Measurements from ENCODE around the gene CNIH1.
"Not testable (repeated sequence)": the region's sequence is repeated elsewhere in the genome, so short reads cannot be mapped to it uniquely, and the experiment has no call there.

Gene CNIH1

GRCh38 chr14:54425537-54426274, 15.5 kb downstream of the CNIH1 start:
- no peak for DNase-seq

GRCh38 chr14:54425068-54425467, 16.1 kb downstream of the CNIH1 start:
- DNase-seq, result no peak

GRCh38 chr14:54424479-54424901, 16.7 kb downstream of the CNIH1 start:
- DNase-seq, result no peak

DNA sequence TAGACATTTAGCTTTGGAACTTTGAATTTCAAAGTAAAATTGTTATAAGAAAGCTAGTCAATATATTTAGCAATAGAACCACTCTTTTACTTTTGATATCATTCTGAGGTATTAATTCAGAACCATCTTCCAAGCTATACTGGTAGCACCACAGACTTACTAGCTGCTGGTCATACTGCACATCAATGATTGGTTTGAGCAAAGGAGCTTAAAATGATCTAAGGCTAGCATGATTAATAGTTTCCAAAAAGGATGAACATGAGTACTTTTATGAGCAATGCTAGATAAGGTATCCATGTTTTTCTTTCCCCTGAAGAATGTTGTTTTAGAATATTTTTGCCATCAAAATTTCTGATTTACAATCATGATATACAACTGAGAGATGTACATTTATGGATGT, 17.2 kb downstream of the CNIH1 start:
- no peak for DNase-seq

- no peak for DNase-seq
Measured at GRCh38 chr14:54420478-54421142, 20.6 kb downstream of the CNIH1 start.

DNA sequence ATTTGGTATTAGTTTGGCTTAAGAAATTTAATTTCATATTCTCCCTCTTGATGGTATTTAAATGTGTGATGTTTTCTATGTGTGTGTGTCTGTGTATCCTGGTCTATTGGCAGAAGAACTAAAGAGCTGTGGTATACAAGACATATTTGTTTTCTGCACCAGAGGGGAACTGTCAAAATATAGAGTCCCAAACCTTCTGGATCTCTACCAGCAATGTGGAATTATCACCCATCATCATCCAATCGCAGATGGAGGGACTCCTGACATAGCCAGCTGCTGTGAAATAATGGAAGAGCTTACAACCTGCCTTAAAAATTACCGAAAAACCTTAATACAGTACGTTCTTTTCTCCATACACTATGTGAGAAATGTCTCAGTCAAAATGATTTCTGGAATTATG, 29.8 kb downstream of the CNIH1 start:
- no peak for DNase-seq

GRCh38 chr14:54410215-54410614, 31.0 kb downstream of the CNIH1 start:
- no peak for DNase-seq

DNA sequence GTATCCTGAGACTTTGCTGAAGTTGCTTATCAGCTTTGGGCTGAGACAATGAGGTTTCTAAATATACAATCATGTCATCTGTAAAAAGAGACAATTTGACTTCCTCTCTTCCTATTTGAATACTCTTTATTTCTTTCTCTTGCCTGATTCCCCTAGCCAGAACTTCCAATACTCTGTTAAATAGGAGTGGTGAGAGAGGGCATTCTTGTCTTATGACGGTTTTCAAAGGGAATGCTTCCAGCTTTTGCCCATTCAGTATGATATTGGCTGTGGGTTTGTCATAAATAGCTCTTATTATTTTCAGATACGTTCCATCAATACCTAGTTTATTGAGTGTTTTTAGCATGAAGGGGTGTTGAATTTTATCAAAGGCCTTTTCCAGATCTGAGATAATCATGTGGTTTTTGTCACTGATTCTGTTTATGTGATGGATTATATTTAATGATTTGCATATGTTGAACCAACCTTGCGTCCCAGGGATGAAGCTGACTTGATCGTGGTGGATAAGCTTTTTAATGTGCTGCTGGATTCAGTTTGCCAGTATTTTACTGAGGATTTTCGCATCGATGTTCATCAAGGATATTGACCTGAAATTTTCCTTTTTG, 37.7 kb downstream of the CNIH1 start:
- DNase-seq, result not testable (repeated sequence)

DNA sequence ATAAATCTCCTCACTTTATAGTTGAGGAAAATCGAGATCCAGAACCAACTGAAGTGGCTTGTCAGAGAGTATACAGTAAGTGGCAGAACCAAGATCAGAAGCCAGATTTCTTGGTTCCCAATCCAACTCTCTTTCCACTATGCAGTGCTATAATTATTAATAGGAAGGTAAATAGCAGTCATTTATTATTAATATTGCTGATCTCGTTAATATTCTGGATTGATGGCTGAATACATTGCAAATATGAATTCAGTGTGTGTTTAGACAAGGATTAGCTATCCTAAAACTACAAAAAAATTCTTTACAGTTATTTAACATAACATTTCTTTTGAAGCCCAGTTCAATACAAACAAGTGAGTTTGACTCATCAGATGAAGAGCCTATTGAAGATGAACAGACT, 41.6 kb downstream of the CNIH1 start:
- no peak for DNase-seq

DNA sequence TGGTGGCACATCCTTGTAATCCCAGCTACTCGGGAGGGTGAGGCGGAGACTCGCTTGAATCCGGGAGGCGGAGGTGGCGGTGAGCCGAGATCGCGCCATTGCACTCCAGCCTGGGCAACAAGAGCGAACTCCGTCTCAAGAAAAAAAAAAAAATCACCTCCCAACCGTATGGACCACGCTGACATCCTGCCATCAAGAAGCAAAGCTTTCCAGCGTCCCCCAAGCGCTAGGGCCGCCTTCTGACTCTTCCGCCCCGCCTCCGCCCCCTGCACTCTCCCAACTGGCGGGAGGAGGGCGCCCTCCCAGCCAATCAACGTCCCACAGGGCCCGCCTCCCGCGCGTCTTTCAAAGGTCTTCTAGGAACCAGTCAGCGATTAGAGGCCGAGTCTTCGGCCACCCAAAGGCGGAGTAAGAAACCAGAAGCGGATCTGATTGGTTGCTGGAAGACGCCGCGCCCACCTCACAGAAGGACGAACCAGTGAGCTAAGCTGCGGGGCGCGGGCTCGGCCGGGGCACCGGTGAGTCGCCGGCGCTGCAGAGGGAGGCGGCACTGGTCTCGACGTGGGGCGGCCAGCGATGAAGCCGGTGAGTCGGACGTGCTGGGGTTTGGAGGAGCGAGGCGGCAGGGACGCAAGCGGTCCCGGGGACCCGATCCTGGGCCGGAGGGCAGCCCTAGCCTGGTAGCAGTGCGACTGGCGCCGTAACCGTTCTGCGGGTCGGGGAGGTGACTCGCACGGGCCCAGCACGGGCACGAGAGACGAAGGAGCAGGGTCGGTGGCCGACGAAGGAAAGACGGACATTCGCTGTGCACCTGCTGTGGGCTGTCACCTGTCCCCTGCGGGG, 44.5 kb downstream of the CNIH1 start, which contains the start of gene CDKN3:
TSS of gene CDKN3 (plus strand) at position 515 of the 843 bp plus-strand sequence. CDS start at position 577, 62 bp downstream.
- DNase-seq, result peak; percentile 96

DNA sequence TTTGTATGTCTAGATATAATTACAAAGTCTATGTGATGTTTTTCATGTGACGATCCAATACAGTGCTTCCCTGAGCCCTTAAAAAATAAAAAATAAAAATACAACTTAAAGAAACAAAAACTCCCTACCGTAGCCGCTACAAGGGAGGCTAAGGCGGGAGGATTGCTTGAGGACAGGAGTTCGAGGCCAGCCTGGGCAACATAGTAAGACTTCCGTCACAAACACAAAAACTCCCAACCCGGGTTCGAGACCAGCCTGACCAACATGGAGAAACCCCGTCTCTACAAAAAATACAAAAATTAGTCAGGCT, 45.0 kb downstream of the CNIH1 start:
- no peak for DNase-seq

DNA sequence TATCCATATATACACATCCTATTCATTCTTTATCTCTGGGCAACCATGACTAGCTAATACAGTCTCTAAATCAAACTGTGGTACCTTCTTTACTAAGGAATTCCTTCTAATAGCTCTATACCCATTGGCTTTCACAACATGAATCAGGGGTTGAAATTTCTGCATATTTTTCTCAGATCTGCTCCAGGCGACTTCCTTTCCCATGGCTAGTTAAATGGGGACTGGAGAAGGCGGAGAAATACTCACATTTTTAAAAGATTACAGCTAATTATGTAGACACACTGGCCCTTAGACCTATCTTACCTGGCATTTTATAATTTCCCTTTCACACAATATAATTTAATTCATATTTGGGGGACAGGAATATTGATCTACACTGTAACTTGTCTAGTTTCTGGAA, 45.5 kb downstream of the CNIH1 start:
- no peak for DNase-seq

- DNase-seq, result no peak
Measured at GRCh38 chr14:54395284-54395683, 45.9 kb downstream of the CNIH1 start.

DNA sequence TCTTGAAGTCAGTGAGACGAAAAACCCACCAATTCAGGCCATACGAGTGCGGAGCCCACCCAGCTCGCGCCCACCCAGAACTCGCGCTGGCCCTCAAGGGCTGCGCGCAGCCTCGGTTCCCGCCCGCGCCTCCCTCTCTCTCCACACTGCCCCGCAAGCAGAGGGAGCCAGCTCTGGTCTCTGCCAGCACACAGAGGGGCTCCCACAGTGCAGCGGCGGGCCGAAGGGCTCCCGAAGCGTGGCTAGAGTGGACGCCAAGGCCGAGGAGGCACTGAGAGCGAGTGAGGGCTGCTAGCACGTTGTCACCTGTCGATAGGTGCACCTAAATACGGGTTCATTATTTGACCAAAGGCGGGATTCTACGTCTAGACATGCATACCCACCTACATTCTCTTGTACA, 46.6 kb downstream of the CNIH1 start:
- DNase-seq, result no peak

GRCh38 chr14:54392986-54393884, 47.9 kb downstream of the CNIH1 start:
- DNase-seq, result not testable (repeated sequence)

DNA sequence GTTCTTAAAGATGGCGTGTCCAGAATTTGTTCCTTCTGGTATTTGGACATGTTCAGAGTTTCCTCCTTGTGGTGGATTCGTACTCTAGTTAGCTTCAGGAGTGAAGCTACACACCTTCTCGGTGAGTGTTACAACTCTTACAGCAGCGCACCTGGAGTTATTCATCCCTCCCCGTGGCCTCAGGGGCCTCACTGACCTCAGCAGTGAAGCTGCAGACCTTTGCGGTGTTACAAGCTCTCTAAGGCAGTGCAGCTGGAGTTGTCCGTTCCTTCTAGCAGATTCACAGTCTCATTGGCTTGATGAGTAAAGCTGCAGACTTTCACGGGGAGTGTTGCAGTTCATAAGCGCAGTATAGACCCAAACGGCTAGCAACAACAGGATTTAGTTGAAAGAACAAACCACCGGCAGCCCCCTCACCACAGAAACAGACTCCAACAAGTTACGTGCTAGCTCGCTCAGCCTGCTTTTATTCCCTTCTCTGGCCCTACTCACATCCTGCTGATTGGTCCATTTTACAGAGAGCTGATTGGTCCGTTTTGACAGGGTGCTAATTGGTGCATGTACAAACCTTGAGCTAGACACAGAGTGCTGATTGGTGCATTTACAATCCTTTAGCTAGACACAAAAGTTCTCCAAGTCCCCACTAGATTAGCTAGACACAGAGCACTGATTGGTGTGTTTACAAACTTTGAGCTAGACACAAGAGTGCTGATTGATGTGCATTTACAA, 48.9 kb downstream of the CNIH1 start:
- no peak for DNase-seq

GRCh38 chr14:54387328-54387727, 53.8 kb downstream of the CNIH1 start:
- DNase-seq, result no peak

DNA sequence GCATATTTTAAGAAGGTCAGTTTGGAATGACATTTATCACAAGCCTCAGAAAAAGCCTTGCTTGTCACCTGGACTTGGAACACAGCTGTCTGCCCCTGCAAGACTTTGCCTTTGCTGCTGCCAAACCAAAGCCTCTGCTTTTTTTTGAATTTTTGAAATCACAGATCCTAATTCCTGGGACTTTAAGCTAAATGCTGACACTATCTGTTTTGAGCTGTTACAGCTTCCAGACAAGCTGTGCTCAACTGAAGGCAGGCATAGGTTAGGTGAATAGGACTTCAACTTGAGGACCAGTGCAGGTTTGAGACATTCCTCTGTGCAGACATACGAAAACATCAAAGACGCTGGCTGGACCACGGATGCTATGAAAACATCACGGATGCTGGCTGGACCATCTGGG, 55.6 kb downstream of the CNIH1 start:
- no peak for DNase-seq

DNA sequence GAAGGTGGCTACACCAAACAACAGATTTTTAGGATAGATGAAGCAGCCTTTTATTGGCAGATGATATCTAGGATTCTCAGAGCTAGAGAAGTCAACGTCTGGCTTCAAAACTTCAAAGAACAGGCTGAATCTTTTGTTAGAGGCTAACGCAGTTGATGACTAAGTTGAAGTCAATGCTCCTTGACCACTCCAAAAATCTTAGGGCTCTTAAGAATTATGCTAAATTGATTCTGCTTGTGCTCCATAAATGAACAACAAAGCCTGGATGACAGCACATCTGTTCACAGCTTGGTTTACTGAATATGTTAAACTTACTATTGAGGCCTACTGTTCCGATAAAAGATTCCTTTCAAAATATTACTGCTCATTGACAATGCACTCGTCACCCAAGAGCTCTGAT, 57.3 kb downstream of the CNIH1 start:
- DNase-seq, result no peak

GRCh38 chr14:54381821-54382220, 59.4 kb downstream of the CNIH1 start:
- DNase-seq, result no peak

DNA sequence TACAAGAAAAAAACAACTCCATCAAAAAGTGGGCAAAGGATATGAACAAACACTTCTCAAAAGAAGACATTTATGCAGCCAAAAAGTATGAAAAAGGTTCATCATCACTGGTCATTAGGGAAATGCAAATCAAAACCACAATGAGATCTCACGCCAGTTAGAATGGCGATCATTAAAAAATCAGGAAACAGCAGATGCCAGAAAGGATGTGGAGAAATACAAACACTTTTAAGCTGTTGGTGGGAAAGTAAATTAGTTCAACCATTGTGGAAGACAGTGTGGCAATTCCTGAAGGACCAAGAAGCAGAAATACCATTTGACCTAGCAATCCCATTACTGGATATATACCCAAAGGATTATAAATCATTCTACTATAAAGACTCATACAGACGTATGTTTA, 60.6 kb downstream of the CNIH1 start:
- not testable (repeated sequence) for DNase-seq

- DNase-seq, result not testable (repeated sequence)
Measured at GRCh38 chr14:54378893-54379292, 62.3 kb downstream of the CNIH1 start.
